Tibial artery (tissue), 4 donors: ENCODE measurements around the gene TCEA3.

Source experiments
- DNase-seq, 2 donors: peaks; one replicate each; pipeline ENCODE4 v3.0.0-alpha.2; 2019
- H3K27ac ChIP-seq, 2 donors: fragments of 200-600 bp; sonication (generic) in 1 of 2; 1 replicate in 1 of 2; 2 replicates in 1 of 2; pipeline ENCODE4 v1.5.1; 2018 to 2019; ENCODE audit warnings: mild to moderate bottlenecking in 1 of 2
- H3K27me3 ChIP-seq, 2 donors: fragments of 200-600 bp; sonication (generic) in 1 of 2; one replicate each; pipeline versions ENCODE4 v1.5.1 to v1.6.0; 2016 to 2019
- H3K36me3 ChIP-seq, 3 donors: fragments of 200-600 bp; sonication (generic) in 2 of 3; one replicate each; pipeline ENCODE4 v1.5.1; 2016 to 2019; ENCODE audit warnings: mild to moderate bottlenecking in 2 of 3
- H3K4me1 ChIP-seq, 4 donors: fragments of 200-600 bp; sonication (generic) in 2 of 4; 1 replicate in 3 of 4; 2 replicates in 1 of 4; pipeline ENCODE4 v1.5.1; 2016 to 2019
- H3K4me3 ChIP-seq, 2 donors: fragments of 200-600 bp; sonication (generic) in 1 of 2; 1 replicate in 1 of 2; 2 replicates in 1 of 2; pipeline ENCODE4 v1.5.1; 2018 to 2019; ENCODE audit warnings: mild to moderate bottlenecking in 2 of 2
- H3K9me3 ChIP-seq, 3 donors: fragments of 200-600 bp; sonication (generic) in 1 of 3; one replicate each; pipeline ENCODE4 v1.5.1; 2016 to 2019
- intact Hi-C: fragments of 100-400 bp; cut with DNase I; formaldehyde crosslinking; loops from one replicate; pipeline ENCODE4 v1.15.0; 2023; ENCODE audit warnings: low total_unique reads
- TF ChIP-seq, protein P1 (sequence below), 2 experiments: fragments of 200-600 bp in 1 of 2; fragments of 450-650 bp in 1 of 2; IDR thresholded peaks; one replicate each; pipeline ENCODE4 v1.5.1; 2017 to 2019; ENCODE audit warnings: antibody characterized with exemption in 2 of 2, mild to moderate bottlenecking in 1 of 2, moderate library complexity in 1 of 2

Gene TCEA3

DNA sequence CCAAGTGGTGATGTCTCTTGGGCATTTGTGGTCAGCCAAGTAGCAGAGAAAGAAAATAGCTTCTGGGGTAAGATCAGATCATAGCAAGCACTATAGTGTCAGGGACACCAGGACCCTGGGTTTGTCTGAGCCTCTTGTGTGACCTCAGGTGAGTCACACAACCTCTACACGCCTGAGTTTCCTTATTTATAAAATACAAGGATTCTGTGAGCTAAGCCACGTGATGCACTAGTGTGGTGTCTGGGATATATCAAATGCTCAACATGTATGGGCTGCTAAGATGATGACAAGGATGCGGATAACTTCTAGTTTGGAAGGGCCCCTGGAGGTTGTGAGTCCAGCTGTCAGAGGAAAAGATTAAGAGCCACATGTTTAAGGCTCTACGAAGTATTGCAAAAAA, 30.4 kb downstream of the TCEA3 start:
- peak overlapping the region; percentile 20 to 21 for H3K27ac ChIP-seq
- TF ChIP-seq, protein P1, sequence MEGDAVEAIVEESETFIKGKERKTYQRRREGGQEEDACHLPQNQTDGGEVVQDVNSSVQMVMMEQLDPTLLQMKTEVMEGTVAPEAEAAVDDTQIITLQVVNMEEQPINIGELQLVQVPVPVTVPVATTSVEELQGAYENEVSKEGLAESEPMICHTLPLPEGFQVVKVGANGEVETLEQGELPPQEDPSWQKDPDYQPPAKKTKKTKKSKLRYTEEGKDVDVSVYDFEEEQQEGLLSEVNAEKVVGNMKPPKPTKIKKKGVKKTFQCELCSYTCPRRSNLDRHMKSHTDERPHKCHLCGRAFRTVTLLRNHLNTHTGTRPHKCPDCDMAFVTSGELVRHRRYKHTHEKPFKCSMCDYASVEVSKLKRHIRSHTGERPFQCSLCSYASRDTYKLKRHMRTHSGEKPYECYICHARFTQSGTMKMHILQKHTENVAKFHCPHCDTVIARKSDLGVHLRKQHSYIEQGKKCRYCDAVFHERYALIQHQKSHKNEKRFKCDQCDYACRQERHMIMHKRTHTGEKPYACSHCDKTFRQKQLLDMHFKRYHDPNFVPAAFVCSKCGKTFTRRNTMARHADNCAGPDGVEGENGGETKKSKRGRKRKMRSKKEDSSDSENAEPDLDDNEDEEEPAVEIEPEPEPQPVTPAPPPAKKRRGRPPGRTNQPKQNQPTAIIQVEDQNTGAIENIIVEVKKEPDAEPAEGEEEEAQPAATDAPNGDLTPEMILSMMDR (IDR thresholded peaks at IDR 0.05) = no peak
- H3K4me3 ChIP-seq = no peak overlapping the region
- no peaks in the 10 kb centered on the region for H3K9me3 ChIP-seq
- intact Hi-C loops = no loop called here
- no peak for DNase-seq
- peaks cover 11 to 42% (median 20%) of the 10 kb centered on the region in 3 donors for H3K36me3 ChIP-seq
- H3K27me3 ChIP-seq = no peaks in the 10 kb centered on the region
- H3K4me1 ChIP-seq = peaks cover 0 to 7% (median 2%) of the 10 kb centered on the region in 4 donors

- H3K36me3 ChIP-seq = peaks cover 11 to 42% (median 20%) of the 10 kb centered on the region in 3 donors
- peaks cover 0 to 7% (median 2%) of the 10 kb centered on the region in 4 donors for H3K4me1 ChIP-seq
- TF ChIP-seq, protein P1 (IDR thresholded peaks at IDR 0.05) = no peak
- no peak overlapping the region for H3K4me3 ChIP-seq
- peak overlapping the region; percentile 20 to 21 for H3K27ac ChIP-seq
- DNase-seq = peak in 1 of 2 donors; percentile 56
- no peaks in the 10 kb centered on the region for H3K27me3 ChIP-seq
- intact Hi-C loops = no loop called here
- no peaks in the 10 kb centered on the region for H3K9me3 ChIP-seq
Measured at GRCh38 chr1:23393706-23394105, 30.8 kb downstream of the TCEA3 start.

DNA sequence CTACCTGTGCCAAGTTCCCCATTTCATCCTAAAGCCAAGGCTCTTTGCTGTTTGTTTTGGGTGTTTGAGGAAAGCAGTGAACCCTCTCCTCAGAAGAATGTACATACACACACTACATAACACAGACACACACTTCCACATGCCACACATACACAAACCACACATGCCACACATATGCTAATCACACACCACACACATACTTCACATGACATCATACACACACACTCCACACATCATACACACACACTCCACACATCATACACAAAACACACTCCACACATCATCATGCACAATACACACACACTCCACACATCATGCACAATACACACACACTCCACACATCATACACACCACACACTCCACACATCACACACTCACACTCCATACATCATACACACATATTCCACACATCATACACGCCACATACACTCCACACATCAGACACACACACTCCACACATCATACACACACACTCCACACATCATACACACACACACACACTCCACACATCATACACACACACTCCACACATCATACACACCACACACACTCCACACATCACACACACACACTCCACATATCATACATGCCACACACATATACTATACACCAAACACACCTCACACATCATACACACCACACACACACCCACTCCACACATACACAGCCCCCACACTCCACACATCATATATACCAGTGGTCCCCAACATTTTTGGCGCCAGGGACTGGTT, 32.3 kb downstream of the TCEA3 start:
- Histone ChIP-seq H3K4me3 (no peak overlapping the region), H3K4me1 (peaks cover 0 to 7% (median 2%) of the 10 kb centered on the region in 4 donors), H3K27me3 (no peaks in the 10 kb centered on the region), H3K27ac (no peak overlapping the region), H3K36me3 (peaks cover 6 to 39% (median 17%) of the 10 kb centered on the region in 3 donors), H3K9me3 (no peaks in the 10 kb centered on the region)
- intact Hi-C loops = no loop called here
- no peak for DNase-seq
- TF ChIP-seq, protein P1 (IDR thresholded peaks at IDR 0.05) = no peak

GRCh38 chr1:23389837-23390321, 34.7 kb downstream of the TCEA3 start:
- Histone ChIP-seq H3K36me3 (peaks cover 0 to 44% (median 20%) of the 10 kb centered on the region in 3 donors), H3K4me1 (peaks cover 0 to 7% (median 2%) of the 10 kb centered on the region in 4 donors), H3K9me3 (no peaks in the 10 kb centered on the region), H3K27ac (no peak overlapping the region), H3K4me3 (no peak overlapping the region), H3K27me3 (no peaks in the 10 kb centered on the region)
- TF ChIP-seq, protein P1 (IDR thresholded peaks at IDR 0.05) = no peak
- intact Hi-C loops = no loop called here
- DNase-seq = no peak

GRCh38 chr1:23387494-23387893, 37.1 kb downstream of the TCEA3 start:
- intact Hi-C loops = no loop called here
- H3K27ac ChIP-seq = no peak overlapping the region
- DNase-seq = no peak
- H3K27me3 ChIP-seq = no peaks in the 10 kb centered on the region
- no peaks in the 10 kb centered on the region for H3K9me3 ChIP-seq
- TF ChIP-seq, protein P1 (IDR thresholded peaks at IDR 0.05) = no peak
- peaks cover 15 to 53% (median 34%) of the 10 kb centered on the region in 3 donors for H3K36me3 ChIP-seq
- no peak overlapping the region for H3K4me3 ChIP-seq
- peaks cover 0 to 8% (median 4%) of the 10 kb centered on the region in 4 donors for H3K4me1 ChIP-seq
